Stimulated activated CD4-positive, alpha-beta T cell treated with anti-CD3 and anti-CD28 coated beads, TNF-alpha, amount 100 ng/mL, for 48 hours (primary cell): ENCODE measurements around the gene STAC.
"Not testable (repeated sequence)": the region's sequence is repeated elsewhere in the genome, so short reads cannot be mapped to it uniquely, and the experiment has no call there.

Source experiments
- DNase-seq, 3 donors: peaks; one replicate each; pipeline ENCODE4 v3.0.0-alpha.2; 2020; ENCODE audit warnings: low read depth in 3 of 3

STAC gene

DNA sequence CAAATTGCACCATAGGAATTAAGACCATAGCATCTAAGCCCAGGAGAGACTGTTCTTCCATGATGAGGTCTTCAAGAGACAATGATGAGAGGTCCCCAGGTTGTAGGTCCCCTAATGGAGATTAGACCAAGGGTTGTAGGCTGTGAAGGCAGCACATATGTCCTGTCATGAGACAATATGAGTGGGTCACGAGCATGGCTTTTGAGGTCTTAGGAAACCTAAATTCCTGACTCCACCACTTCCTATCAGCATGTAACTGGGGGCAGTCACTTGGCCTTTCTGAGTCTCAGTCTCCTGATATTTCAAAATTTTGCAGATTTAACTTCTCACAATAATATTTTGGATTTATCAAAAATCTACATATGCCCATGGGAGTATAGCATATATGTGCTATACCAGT, 31.3 kb downstream of the STAC start:
- no peak for DNase-seq

DNA sequence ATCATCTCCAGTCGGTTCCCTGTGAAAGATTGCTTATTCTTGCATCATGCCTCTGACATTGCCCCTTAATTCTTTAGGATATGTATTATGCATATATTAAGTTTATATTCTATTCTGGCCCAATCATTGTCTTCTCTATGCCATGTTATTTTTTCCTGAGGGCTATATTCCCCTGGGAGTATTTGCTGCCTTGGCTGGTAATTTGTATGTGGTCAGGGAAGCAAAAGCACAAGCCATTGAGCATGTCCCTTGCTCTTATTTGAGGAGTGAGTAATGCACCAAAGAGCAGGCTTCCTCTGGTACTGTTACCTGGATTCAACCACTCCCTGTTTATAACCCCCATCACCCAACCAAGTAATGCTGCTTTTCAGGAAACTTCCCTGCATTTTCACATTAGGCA, 36.3 kb downstream of the STAC start:
- no peak for DNase-seq

DNA sequence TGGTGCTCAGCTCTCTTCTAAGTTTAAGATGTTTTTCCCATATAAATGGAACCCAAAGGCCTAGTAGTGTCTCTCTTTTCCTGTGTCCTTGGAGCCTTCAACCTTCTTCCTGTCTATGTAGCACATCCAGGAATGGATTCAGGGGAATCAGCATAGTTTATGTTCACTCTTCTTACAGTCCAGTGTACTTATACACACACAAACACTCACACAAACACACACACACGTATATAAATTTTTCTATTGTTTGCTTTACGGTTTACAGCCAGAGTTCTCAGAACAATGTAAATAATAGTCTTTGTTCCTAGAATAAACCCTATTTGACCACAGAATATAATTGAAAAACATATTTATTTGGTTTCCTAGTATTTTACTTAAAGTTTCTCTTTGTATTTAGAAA, 36.9 kb downstream of the STAC start:
- no peak for DNase-seq

DNA sequence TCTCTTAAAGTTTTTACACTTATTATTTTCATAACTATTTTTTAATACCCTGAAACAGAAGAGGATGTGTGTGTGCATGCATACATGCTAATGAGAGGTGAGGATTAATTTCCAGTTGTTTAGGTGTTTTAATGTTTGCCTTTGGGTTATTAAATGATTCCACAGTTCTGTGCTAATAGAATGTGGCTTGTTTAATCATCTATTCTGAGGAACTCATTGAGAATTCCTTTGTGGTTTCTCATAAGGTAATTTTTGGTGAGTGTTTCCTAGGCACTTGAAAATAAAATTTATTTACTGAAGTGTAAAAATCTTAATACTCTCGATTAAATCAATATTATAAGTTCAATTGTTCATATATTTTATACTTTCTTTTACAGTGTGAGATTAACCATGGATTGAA, 38.0 kb downstream of the STAC start:
- no peak for DNase-seq

DNA sequence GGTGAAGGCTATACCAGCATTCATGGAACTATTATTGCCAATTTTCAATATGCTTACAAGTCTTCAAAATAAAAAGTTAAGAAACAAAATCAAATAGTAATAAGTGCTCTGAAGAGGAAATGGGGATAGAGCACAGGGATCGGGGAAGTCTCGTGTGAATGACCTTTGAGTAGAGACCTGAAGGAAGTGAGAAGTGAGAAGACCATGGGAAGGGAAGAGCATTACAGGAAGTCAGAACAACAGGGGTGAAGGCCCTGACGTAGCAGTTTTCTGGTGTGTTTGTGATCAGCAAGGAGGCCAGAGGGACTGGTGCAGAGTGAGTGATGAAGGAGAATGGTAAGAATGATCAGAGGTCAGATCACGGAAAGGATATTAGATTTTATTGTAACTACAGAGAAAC, 48.1 kb downstream of the STAC start:
- no peak for DNase-seq

DNA sequence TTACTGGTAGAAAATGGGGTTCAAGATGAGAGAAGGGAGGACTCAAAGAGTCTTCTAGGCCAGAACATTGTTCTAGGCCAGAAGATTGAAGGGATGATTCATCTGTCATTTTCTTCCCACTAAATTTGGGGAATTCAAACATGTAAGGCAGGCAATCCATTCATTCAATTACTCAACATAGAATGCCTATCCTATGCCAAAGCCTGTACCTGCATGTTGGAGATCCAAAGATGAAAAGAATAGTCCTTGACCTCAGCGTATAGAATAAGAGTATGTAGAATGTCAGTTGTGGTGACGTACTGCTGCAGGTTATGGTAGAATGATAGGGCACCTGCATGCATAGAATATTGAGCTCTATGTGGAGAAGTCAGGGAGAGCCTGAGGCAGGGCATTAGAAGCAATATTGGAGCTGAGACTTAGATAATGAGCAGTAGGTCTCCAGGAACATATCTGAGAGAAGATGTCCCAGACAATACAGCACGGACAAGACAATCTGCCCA, 49.7 kb downstream of the STAC start:
- DNase-seq: no peak

DNA sequence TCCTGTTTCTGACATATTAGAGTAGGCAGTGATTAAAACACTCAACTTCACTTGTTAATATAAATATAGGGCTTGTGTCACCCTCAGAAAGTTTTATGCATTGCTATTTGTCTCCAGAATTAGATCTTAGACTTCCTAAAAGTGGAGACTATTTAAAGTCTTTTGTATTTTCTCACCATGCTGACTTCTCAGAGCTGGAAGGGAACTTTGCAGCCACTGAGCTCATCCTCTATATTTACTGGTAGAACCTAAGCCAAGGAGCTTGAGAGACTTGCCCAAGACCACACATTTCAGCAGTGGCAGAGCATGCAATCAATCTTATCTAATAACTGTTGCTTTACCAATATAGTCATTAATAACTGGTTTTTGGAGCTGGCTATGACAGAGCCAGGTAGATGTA, 53.2 kb downstream of the STAC start:
- DNase-seq: no peak

DNA sequence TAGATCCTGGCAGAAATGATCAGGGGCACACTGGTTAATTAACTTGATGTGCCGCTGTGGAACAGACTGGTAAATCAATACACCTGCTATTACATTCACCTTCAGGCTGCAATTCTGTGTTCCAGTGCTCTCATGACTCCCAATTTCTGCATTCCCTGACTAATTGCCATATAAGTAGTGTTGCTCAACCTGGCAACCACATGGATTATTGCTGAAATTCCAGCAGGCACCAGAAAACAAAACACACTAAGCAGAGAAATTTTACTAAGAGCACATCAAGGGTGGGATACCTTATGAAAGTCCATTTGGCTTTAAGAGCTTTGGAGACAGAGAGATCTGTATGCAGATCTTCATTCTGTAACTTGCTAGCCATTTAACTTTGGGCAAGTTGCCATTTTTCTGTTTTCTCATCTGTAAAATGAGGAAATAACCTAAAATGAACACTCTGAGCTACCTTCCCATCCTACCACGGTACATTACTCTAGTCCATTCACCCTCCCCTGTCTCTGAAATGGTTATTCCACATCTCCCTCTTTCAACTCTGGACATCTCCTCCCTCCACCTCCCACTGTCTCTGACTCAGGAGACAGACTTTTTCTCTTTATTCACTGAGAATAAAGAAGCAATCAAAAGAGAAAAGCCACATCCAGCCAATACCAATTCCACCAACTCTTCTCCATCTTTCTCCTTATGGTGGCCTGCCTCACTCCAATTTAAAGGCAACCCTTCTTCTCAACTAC, 54.6 kb downstream of the STAC start:
- DNase-seq: no peak

DNA sequence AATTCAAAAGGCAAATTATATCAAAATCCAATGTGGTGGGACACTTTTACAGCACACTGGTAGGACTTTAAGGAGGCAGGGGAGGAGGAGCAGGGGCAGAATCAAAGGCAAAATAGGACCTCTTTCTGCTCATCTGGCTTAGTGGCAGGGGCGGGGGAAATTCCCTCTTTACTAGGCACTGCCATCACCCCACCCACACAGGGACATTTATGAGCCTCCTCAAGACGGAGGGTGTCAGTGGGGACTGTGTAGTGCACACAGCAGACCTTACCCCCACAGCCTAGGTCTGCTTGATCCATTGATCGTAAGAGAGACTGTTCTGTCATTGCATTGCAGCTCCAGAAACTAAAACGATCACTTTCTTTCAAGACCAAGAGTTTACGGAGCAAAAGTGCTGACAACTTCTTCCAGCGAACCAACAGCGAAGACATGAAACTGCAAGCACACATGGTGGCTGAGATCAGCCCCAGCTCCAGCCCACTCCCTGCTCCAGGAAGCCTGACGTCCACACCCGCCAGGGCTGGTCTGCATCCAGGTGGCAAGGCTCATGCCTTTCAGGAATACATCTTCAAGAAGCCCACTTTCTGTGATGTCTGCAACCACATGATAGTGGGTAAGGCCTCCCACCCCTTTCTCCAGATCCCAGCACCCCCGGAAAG, 62.9 kb downstream of the STAC start:
- no peak for DNase-seq

DNA sequence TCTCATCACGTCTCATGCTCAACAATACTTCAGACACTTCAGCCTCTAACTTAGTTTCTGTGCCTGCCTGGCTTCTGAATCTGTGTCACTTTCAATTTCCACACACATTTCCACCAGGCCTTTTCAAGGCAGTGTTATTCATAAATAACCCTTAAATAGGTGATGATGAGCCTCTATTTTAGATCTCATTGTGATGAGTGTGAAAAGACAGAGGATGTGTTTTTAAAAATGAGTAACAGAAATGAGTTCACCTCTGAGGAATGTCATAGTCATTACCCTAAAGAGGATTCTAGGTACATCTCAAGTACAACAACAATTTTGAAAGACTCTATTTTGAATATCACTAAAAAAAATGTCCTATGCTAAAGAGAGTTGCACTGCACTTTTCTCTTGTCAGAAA, 64.6 kb downstream of the STAC start:
- no peak for DNase-seq

DNA sequence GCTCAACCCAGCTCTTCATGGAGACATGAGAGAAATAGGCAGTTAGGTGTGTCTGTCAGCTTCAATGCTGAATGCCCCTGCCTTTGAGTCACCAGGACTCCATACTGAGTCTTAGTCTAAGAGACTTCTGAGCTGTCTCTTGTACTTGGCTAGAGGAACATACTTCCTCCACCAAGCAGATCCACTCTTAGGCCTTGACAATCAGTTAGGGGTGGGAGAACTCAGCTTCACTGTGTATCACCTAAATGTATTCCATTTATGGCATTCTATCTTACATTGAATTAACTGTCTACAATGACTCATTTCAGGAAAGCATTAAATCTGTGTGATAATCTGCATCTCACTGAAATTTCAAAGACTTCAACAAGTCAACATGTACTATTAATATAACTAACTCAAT, 66.0 kb downstream of the STAC start:
- no peak for DNase-seq

DNA sequence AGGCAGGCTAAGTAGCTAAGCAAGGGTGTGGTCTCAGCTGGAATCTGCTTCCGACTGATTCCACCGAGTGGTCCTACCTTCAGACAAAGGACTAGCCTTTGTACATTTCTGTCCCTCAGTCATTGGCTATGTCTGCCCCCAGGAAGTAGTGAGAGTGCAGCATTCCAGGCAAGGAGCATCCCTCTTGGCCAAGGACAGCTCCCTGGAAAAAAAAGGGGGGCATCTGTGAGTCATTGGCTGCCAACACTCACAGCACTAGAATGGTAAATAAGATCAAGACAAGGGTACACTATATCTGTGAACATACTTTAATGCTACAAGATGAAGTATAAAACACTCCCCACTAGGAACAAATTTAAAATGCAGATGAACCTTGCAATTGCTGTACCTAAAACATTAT, 66.8 kb downstream of the STAC start:
- DNase-seq: no peak

DNA sequence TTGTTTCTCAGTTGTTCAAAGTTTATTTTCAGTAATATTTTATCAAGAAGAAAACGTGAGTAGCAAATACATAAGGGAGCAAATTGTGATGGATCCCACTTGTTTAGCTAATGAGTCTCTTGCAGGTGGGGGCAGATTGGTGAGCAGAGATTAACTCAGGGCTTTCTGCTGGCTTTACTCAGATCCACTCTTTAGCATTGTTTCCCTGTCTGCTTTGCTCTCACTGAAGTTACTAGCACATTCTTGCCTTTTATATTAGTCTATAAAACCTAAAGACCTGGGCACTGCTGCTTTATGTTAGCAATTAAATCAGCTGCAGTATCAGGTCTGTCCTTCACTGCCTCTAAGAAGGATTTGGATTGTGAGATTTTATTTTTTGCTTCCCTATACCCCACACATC, 71.5 kb downstream of the STAC start:
- DNase-seq: no peak

DNA sequence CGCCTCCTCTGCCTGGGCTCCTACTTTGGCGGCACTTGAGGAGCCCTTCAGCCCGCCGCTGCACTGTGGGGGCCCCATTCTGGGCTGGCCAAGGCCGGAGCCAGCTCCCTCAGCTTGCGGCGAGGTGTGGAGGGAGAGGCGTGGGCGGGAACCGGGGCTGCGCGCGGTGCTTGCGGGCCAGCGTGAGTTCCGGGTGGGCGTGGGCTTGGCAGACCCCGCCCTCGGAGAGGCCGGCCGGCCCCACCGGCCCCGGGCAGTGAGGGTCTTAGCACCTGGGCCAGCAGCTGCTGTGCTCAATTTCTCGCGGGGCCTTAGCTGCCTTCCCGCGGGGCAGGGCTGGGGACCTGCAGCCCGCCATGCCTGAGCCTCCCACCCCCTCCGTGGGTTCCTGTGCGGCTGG, 72.9 kb downstream of the STAC start:
- not testable (repeated sequence) for DNase-seq

DNA sequence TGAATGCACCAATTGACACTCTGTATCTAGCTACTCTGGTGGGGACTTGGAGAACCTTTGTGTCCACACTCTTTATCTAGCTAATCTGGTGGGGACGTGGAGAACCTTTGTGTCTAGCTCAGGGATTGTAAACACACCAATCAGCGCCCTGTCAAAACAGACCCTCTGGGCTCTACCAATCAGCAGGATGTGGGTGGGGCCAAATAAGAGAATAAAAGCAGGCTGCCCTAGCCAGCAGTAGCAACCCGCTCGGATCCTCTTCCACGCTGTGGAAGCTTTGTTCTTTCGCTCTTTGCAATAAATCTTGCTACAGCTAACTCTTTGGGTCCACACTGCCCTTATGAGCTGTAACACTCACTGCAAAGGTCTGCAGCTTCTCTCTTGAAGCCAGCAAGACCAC, 73.6 kb downstream of the STAC start:
- not testable (repeated sequence) for DNase-seq

DNA sequence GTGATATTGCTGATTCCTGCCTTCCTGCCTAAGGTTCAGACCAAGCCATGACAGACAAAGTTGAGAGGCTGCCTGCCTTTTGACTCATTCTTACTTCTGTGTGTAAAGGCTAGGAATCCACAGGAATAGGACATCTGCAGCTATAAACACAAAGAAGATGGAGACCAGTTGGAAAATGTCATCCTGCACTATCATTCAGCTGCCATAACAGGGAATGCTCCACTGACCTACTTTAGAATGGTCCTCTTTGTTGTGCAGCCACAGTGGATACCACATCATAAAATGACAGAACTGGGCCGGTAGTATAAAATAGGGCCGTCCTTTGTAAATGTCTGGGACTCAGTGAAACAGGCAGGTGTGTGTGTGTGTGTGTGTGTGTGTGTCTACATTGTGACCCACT, 75.1 kb downstream of the STAC start:
- DNase-seq: no peak

DNA sequence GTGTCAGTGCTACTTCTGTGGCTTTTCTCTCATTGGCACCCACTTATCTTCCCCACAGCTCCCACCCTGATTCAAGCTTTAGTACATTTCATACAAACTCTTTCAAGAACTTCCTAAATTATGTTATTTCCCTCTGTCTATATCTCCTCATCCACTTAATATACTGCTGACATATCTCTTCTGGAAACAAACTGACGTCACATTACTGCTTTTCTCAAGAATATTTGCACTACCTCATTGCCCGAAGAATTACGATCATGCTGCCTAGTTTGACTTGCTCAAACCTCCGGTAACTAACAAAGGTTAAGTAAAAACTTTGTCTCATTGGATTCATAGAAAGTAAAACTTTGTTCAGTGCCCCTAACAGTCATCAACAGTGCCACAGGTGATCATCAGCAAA, 76.5 kb downstream of the STAC start:
- no peak for DNase-seq

DNA sequence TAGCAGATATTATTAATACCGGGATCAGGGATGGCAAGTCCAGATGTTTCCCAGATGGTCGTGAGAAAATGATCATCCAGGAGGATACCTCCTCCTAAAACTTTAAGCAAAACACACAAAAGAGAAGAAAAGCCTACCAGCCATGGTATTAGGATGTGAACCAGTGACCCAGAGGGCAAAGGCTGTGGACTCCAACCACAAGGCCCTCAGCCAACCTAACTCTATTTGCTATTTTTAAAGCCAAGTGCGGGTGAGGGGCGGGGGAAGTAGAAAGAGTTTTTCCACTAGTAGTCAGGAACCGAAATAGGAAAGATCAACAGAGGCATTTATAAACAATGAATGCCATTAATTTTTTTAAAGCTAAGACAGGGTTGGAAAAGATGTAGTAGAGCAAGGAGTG, 77.4 kb downstream of the STAC start:
- no peak for DNase-seq

DNA sequence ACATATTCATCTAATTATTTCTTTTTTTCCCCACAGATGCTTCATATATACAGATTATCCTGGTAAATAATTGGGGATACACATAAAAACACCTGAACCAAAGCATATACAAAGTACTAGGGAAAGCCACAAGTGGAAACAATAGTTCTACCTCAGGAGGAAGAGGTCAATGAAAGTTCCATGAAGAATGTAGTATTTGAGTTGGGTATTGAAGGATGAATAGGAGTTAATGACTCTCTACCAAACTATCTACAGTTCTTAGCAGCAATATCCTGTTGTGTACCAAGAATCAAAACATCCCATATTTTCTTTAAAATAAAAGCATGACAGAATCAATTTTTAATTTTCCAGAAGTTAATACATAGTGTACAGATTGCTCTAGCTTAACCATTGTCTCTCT, 78.9 kb downstream of the STAC start:
- no peak for DNase-seq

DNA sequence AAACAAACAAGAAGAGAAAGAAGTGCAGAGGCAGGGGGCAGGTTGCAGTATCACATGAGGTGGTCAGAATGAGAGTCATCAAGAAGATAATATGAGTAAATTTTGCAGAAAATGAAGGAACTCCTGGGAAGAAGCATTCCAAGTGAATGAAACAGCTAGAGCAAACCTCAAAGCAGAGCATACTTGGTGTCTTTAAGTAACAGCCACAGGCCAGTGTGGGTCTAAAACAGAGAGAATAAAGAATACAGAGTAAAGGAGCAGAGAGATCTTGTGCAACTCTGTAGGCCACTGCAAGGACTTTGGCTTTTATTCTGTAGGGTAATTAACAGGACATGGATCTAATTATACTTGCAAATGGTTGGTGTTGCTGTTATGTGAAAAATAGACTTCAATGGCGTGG, 81.3 kb downstream of the STAC start:
- no peak for DNase-seq

DNA sequence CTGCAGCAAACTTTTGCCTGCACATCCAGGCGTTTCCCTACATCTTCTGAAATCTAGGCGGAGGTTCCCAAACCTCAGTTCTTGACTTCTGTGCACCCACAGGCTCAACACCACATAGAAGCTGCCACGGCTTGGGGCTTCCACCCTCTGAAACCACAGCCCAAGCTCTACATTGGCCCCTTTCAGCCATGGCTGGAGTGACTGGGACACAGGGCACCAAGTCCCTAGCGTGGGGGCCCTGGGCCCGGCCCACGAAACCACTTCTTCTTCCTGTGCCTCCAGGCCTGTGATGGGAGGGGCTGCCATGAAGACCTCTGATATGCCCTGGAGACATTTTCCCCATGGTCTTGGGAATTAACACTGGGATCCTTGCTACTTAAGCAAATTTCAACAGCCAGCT, 91.7 kb downstream of the STAC start:
- DNase-seq: not testable (repeated sequence)

DNA sequence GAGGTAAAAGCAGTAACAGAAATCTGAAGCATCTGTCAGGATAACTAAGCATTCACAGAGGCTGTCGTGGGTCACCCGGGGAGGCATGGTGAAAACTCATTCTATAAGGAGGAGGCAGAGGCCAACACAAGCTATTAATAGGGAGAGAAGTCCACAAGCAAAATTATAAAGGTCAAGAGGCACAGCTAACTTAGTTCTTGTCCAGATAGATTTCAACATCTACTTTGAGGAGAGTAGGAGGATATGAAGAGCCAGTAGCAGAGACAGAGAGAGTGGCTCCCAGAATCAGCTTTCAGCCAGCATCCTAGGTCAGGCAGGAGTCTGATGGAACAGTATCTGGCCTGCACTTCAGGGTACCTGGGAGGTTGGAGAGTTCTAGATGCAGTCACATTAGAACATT, 95.3 kb downstream of the STAC start:
- DNase-seq: no peak

DNA sequence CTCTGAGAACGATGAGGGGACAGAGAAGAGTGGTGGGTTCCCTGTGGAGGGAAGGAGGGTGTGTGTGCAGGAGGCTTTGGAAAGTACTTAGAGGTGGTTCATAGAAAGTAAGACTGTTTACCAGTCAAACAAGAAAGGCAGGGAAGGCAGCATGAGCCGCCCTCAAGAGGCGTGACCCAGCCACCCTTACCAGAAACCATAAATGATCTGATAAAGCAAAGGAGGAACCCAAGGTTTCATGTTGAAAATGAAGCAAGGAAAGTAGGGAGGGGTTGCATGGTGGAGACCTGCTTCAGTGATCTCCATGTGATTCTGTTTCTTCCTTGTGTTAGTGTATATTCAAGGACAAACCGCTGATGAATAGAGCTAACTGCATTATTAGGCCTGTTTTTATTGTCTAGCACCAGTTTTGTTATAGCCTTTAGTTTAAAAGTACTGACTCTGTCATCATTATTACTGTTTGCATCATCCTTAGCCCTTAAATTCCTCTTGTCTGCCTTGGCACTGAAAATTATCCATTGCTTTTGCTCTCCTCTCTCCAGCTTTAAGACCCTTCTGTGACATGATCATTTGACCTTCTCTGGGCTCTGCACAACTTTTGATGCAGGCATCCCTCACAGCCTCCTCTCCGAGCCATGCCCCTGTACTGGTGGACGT, 96.1 kb downstream of the STAC start:
- DNase-seq: no peak
